ENCODE measurements around the gene UBL4A. TPM values are rescaled to one million over a fixed set of nuclear protein-coding genes. Genes with fewer than 3 reads are reported as not detected.

Gene UBL4A
- total and polyA plus RNA-seq, 9 of the 15 experiments (the other 6 are each of a cell fraction or from before 2014, with no cell fraction given), result 15.2 to 140 (median 100) TPM

GRCh38 chrX:154515090-154515965 lies 28.9 kb upstream of the UBL4A start (continued):
- TF ChIP-seq, protein P1, sequence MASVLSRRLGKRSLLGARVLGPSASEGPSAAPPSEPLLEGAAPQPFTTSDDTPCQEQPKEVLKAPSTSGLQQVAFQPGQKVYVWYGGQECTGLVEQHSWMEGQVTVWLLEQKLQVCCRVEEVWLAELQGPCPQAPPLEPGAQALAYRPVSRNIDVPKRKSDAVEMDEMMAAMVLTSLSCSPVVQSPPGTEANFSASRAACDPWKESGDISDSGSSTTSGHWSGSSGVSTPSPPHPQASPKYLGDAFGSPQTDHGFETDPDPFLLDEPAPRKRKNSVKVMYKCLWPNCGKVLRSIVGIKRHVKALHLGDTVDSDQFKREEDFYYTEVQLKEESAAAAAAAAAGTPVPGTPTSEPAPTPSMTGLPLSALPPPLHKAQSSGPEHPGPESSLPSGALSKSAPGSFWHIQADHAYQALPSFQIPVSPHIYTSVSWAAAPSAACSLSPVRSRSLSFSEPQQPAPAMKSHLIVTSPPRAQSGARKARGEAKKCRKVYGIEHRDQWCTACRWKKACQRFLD (CRISPR knock-in tag; IDR thresholded peaks at IDR 0.05), result 0 out of 2 replicates have a peak, but pooled peaks have one; percentile 16
- peak; percentile 52; the same call in 1 of the 2 replicates for TF ChIP-seq ZBTB7A (IDR thresholded peaks at IDR 0.05; ENCODE audit: borderline replicate concordance, control insufficient read depth, low read depth, low read length)
- TF ChIP-seq CHD1 (IDR thresholded peaks at IDR 0.05; ENCODE audit: low read length), result peak; percentile 54
- 0 out of 2 replicates have a peak, but pooled peaks have one; percentile 28 for TF ChIP-seq TCF3 (CRISPR knock-in tag; IDR thresholded peaks at IDR 0.05)
- TF ChIP-seq MEIS2 (IDR thresholded peaks at IDR 0.05; ENCODE audit: partially characterized antibody), result peak; percentile 73
- no peak for TF ChIP-seq MNT (conservative IDR thresholded peaks at IDR 0.05)
- peak; percentile 33; the same call in 1 of the 2 replicates for TF ChIP-seq CBFA2T3 (IDR thresholded peaks at IDR 0.05)
- no peak for TF ChIP-seq NFE2 (IDR thresholded peaks at IDR 0.05; ENCODE audit: low read depth)
- TF ChIP-seq MCM2 (IDR thresholded peaks at IDR 0.05; ENCODE audit: low read depth), result no peak
- TF ChIP-seq ZNF3 (CRISPR knock-in tag; IDR thresholded peaks at IDR 0.05), result no peak
